SU-DHL-6 (cell line): ENCODE measurements around the gene USP17L30.
"Not testable (repeated sequence)": the region's sequence is repeated elsewhere in the genome, so short reads cannot be mapped to it uniquely, and the experiment has no call there.

ENCODE experiments used
- H2AFZ ChIP-seq: fragments of 200-600 bp; sonication (generic); 2 replicates; pipeline ENCODE4 v1.6.1; 2014; ENCODE audit warnings: low read depth, mild to moderate bottlenecking, moderate library complexity, mixed read lengths, antibody characterized with exemption, low read length; ENCODE audit not compliant: severe bottlenecking
- H3F3A ChIP-seq: fragments of 200-600 bp; shearing (Covaris generic); 2 replicates; pipeline ENCODE4 v1.6.0; 2016; ENCODE audit warnings: antibody characterized with exemption, mild to moderate bottlenecking; ENCODE audit not compliant: insufficient read depth
- H3K27ac ChIP-seq: fragments of 200-600 bp; sonication (generic); 2 replicates; pipeline ENCODE4 v1.5.1; 2016; ENCODE audit warnings: low read depth, mild to moderate bottlenecking, low read length, moderate library complexity, mixed read lengths
- H3K27me3 ChIP-seq: fragments of 200-600 bp; sonication (generic), shearing (Covaris generic); 2 replicates; pipeline ENCODE4 v1.6.0; 2014; ENCODE audit warnings: mild to moderate bottlenecking, low read length
- H3K36me3 ChIP-seq: fragments of 200-600 bp; sonication (generic); 2 replicates; pipeline ENCODE4 v1.6.1; 2014; ENCODE audit warnings: mild to moderate bottlenecking, low read length, mixed read lengths
- H3K4me2 ChIP-seq: fragments of 300-600, 200-600 bp; shearing (Covaris generic), sonication (generic); 2 replicates; pipeline ENCODE4 v1.6.0; 2014; ENCODE audit warnings: low read length, low read depth, mild to moderate bottlenecking; ENCODE audit not compliant: poor library complexity, severe bottlenecking
- H3K4me3 ChIP-seq: fragments of 200-600 bp; sonication (generic); 2 replicates; pipeline ENCODE4 v1.5.1; 2014; ENCODE audit warnings: antibody characterized with exemption, low read length, mild to moderate bottlenecking, mixed read lengths; ENCODE audit not compliant: insufficient read depth, poor library complexity, severe bottlenecking
- H3K79me2 ChIP-seq: fragments of 200-600 bp; sonication (generic); 2 replicates; pipeline ENCODE4 v1.6.1; 2014; ENCODE audit warnings: mild to moderate bottlenecking, low read length, moderate library complexity; ENCODE audit not compliant: insufficient read depth
- H3K9ac ChIP-seq: fragments of 200-600 bp; sonication (generic); 2 replicates; pipeline ENCODE4 v1.7.0; 2014; ENCODE audit warnings: mild to moderate bottlenecking, low read length
- H3K9me2 ChIP-seq: fragments of 200-600 bp; sonication (generic); replicated peaks from 2 replicates; pipeline ENCODE4 v1.6.1; 2014; ENCODE audit warnings: low read length; ENCODE audit not compliant: insufficient read depth
- H3K9me3 ChIP-seq: fragments of 200-600 bp; sonication (generic); 2 replicates; pipeline ENCODE4 v1.6.1; 2014; ENCODE audit warnings: low read length, mixed read lengths; ENCODE audit not compliant: insufficient read depth
- H4K20me1 ChIP-seq: fragments of 200-600 bp; sonication (generic); 2 replicates; pipeline ENCODE4 v1.6.1; 2014; ENCODE audit warnings: low read depth, mild to moderate bottlenecking, antibody characterized with exemption, low read length, moderate library complexity, mixed read lengths
- CTCF ChIP-seq: fragments of 200-600 bp; sonication (generic); IDR thresholded peaks from one replicate; pipeline ENCODE4 v1.5.1; 2017; ENCODE audit warnings: antibody characterized with exemption, mild to moderate bottlenecking, low read length, moderate library complexity; ENCODE audit not compliant: insufficient read depth, poor library complexity, severe bottlenecking
- EZH2phosphoT487 ChIP-seq: fragments of 200-600 bp; sonication (generic), shearing (Covaris generic); conservative IDR thresholded peaks from 2 replicates; pipeline ENCODE4 v1.6.1; 2018; ENCODE audit warnings: mild to moderate bottlenecking, antibody characterized with exemption, low read length, moderate library complexity, mixed read lengths

Gene USP17L30

GRCh38 chr4:9406491-9406890, 43.6 kb downstream of the USP17L30 start:
- H4K20me1 ChIP-seq, H3K9ac ChIP-seq, H2AFZ ChIP-seq, H3K27me3 ChIP-seq, H3K4me2 ChIP-seq, H3K4me3 ChIP-seq, H3K9me3 ChIP-seq, H3F3A ChIP-seq, H3K27ac ChIP-seq, H3K9me2 ChIP-seq, H3K36me3 ChIP-seq, H3K79me2 ChIP-seq: not testable (repeated sequence)

- Histone ChIP-seq H3K9me3 (no peaks in the 10 kb centered on the region), H3K27ac (no peak overlapping the region), H3K79me2 (no peaks in the 10 kb centered on the region), H3F3A (no peaks in the 10 kb centered on the region), H3K9me2 (no peaks in the 10 kb centered on the region), H3K9ac (no peak overlapping the region), H3K36me3 (no peaks in the 10 kb centered on the region), H4K20me1 (no peaks in the 10 kb centered on the region), H2AFZ (no peak overlapping the region), H3K27me3 (no peaks in the 10 kb centered on the region), H3K4me3 (no peak overlapping the region), H3K4me2 (no peak overlapping the region)
- TF ChIP-seq EZH2phosphoT487 (no peak), CTCF (no peak)
These were observed 46.9 kb downstream of the USP17L30 start for GRCh38 chr4:9409793-9410192.
